ENCODE data around the gene CCPG1. TPM values are rescaled to one million over a fixed set of nuclear protein-coding genes. Genes with fewer than 3 reads are reported as not detected.

The CCPG1 gene
- total RNA-seq, 1 donor, result 250 TPM

DNA sequence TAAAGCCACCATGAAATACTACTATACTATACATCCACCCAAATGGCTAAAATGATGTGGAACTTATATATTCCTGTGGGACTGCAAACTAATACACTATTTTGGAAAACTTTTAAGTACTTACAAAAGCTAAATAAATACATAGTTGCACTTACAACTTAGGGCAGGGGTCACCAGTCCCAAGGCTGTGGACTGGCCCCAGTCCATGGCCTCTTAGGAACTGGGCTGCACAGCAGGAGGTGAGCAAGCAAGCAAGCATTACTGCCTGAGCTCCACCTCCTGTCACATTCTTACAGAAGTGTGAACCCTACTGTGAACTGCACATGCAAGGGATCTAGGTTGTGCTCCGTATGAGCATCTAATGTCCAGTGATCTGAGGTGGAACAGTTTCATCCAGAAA is 71.0 kb downstream of the CCPG1 start:
- Histone ChIP-seq H3K9me3 (ENCODE audit: low read depth, low read length) (no peaks in the 10 kb centered on the region), H3K4me3 (ENCODE audit: insufficient read depth, low read length) (no peak overlapping the region), H3K27ac (ENCODE audit: low read depth, low read length) (no peak overlapping the region), H3K36me3 (ENCODE audit: insufficient read depth, low read length) (peaks cover 12% of the 10 kb centered on the region), H3K27me3 (ENCODE audit: insufficient read depth, low read length) (no peaks in the 10 kb centered on the region), H4K20me1 (ENCODE audit: insufficient read depth, low read length) (no peaks in the 10 kb centered on the region), H3K79me2 (ENCODE audit: insufficient read depth, low read length) (no peaks in the 10 kb centered on the region), H3K4me1 (ENCODE audit: insufficient read depth, low read length) (no peaks in the 10 kb centered on the region), H3K4me2 (ENCODE audit: insufficient read depth, low read length) (no peak overlapping the region), H2AFZ (ENCODE audit: low read length) (no peak overlapping the region)
- no peak for DNase-seq (ENCODE audit: insufficient read length, low spot score, missing footprints)
- TF ChIP-seq, protein P1, sequence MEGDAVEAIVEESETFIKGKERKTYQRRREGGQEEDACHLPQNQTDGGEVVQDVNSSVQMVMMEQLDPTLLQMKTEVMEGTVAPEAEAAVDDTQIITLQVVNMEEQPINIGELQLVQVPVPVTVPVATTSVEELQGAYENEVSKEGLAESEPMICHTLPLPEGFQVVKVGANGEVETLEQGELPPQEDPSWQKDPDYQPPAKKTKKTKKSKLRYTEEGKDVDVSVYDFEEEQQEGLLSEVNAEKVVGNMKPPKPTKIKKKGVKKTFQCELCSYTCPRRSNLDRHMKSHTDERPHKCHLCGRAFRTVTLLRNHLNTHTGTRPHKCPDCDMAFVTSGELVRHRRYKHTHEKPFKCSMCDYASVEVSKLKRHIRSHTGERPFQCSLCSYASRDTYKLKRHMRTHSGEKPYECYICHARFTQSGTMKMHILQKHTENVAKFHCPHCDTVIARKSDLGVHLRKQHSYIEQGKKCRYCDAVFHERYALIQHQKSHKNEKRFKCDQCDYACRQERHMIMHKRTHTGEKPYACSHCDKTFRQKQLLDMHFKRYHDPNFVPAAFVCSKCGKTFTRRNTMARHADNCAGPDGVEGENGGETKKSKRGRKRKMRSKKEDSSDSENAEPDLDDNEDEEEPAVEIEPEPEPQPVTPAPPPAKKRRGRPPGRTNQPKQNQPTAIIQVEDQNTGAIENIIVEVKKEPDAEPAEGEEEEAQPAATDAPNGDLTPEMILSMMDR (IDR thresholded peaks at IDR 0.05; ENCODE audit: extremely low read depth, low read depth, low read length), result no peak

DNA sequence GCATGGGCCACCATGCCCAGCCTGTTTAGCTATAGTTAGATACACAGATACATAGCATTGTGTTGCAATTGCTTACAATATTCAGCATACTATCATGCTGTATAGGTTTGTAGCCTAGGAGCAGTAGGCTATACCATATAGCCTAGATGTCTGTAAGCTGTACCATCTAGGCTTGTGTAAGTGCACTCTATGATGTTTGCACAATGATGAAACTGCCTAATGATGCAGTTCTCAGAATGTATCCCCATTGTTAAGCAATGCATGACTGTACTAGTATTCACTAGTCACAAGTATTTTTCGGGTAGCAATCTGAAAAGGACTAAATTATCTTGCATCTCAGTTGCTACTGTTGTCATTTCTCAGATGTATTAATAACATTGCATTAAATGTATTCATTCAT is 73.2 kb downstream of the CCPG1 start:
- no peak for DNase-seq (ENCODE audit: insufficient read length, low spot score, missing footprints)
- no peaks in the 10 kb centered on the region for H3K9me3 ChIP-seq (ENCODE audit: low read depth, low read length)

DNA sequence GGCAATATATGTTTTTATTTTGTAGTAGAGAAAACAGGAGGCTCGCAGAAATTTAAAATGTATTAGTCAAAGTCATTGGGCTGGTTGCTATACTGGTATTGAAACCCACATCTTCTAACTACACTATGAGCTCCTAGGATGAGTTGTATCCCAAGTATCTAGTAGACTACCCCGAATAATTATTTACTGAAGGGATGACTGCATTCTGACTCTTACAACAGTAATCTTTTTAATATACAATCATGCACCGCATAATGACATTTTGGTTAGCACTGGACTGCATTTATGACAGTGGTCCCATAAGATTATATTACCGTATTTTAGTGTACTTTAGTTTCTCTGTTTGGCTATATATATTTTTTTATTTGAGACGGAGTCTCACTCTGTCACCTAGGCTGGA is 73.8 kb downstream of the CCPG1 start:
- Histone ChIP-seq H3K27me3 (ENCODE audit: insufficient read depth, low read length) (no peaks in the 10 kb centered on the region), H3K4me1 (ENCODE audit: insufficient read depth, low read length) (no peaks in the 10 kb centered on the region), H3K27ac (ENCODE audit: low read depth, low read length) (no peak overlapping the region), H2AFZ (ENCODE audit: low read length) (no peak overlapping the region), H3K4me3 (ENCODE audit: insufficient read depth, low read length) (no peak overlapping the region), H3K9me3 (ENCODE audit: low read depth, low read length) (no peaks in the 10 kb centered on the region), H4K20me1 (ENCODE audit: insufficient read depth, low read length) (no peaks in the 10 kb centered on the region), H3K79me2 (ENCODE audit: insufficient read depth, low read length) (no peaks in the 10 kb centered on the region), H3K4me2 (ENCODE audit: insufficient read depth, low read length) (no peak overlapping the region), H3K36me3 (ENCODE audit: insufficient read depth, low read length) (peaks cover 11% of the 10 kb centered on the region)
- TF ChIP-seq, protein P1 (IDR thresholded peaks at IDR 0.05; ENCODE audit: extremely low read depth, low read depth, low read length), result no peak
- no peak for DNase-seq (ENCODE audit: insufficient read length, low spot score, missing footprints)

More for the DNA sequence above, 73.2 kb downstream of the CCPG1 start:
- H3K27ac ChIP-seq (ENCODE audit: low read depth, low read length), result no peak overlapping the region
- no peak overlapping the region for H3K4me3 ChIP-seq (ENCODE audit: insufficient read depth, low read length)
- no peaks in the 10 kb centered on the region for H3K27me3 ChIP-seq (ENCODE audit: insufficient read depth, low read length)
- peaks cover 11% of the 10 kb centered on the region for H3K36me3 ChIP-seq (ENCODE audit: insufficient read depth, low read length)
- no peak overlapping the region for H2AFZ ChIP-seq (ENCODE audit: low read length)
- no peaks in the 10 kb centered on the region for H3K4me1 ChIP-seq (ENCODE audit: insufficient read depth, low read length)
- no peaks in the 10 kb centered on the region for H3K79me2 ChIP-seq (ENCODE audit: insufficient read depth, low read length)
- H3K4me2 ChIP-seq (ENCODE audit: insufficient read depth, low read length), result no peak overlapping the region
- TF ChIP-seq, protein P1 (IDR thresholded peaks at IDR 0.05; ENCODE audit: extremely low read depth, low read depth, low read length), result no peak
- H4K20me1 ChIP-seq (ENCODE audit: insufficient read depth, low read length), result no peaks in the 10 kb centered on the region

DNA sequence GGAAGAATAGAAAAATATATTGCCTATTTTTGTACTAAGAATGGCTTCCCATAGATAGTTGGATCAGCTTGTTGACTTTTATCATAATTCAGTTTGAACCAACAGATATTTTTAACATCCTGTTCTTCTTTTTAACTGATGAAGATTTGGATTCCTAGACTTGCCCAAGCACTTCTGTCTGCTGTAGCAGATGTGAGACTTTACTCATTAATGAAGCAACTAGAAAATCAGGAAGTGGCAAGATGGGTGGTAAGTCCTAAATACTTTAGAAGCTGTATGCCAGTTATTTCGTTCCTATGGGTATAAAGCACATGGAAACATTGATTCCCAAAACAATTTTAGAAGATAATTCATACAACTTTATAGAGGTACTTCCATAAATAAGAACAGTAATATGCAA is 80.8 kb downstream of the CCPG1 start:
- H3K36me3 ChIP-seq (ENCODE audit: insufficient read depth, low read length), result peaks cover 3% of the 10 kb centered on the region
- H3K4me3 ChIP-seq (ENCODE audit: insufficient read depth, low read length), result no peak overlapping the region
- no peaks in the 10 kb centered on the region for H3K27me3 ChIP-seq (ENCODE audit: insufficient read depth, low read length)
- TF ChIP-seq, protein P1 (IDR thresholded peaks at IDR 0.05; ENCODE audit: extremely low read depth, low read depth, low read length), result no peak
- DNase-seq (ENCODE audit: insufficient read length, low spot score, missing footprints), result no peak
- H4K20me1 ChIP-seq (ENCODE audit: insufficient read depth, low read length), result no peaks in the 10 kb centered on the region
- no peaks in the 10 kb centered on the region for H3K4me1 ChIP-seq (ENCODE audit: insufficient read depth, low read length)
- H3K4me2 ChIP-seq (ENCODE audit: insufficient read depth, low read length), result no peak overlapping the region
- H2AFZ ChIP-seq (ENCODE audit: low read length), result no peak overlapping the region
- H3K27ac ChIP-seq (ENCODE audit: low read depth, low read length), result no peak overlapping the region
- H3K9me3 ChIP-seq (ENCODE audit: low read depth, low read length), result no peaks in the 10 kb centered on the region
- peaks cover 4% of the 10 kb centered on the region for H3K79me2 ChIP-seq (ENCODE audit: insufficient read depth, low read length)

Measured in osteoblast (primary cell).